Panc1 (cell line): ENCODE measurements around the gene CYP24A1. TPM values are rescaled to one million over a fixed set of nuclear protein-coding genes. Genes with fewer than 3 reads are reported as not detected.

ENCODE experiments used
- ATAC-seq: fragments of 200-7000 bp; cut with Tn5 transposase; 2 replicates; pipeline ENCODE4 v1.9.1; 2020; ENCODE audit warnings: mild to moderate bottlenecking, moderate library complexity
- BruUV-seq: library from RNA; stranded (reverse); fragments of 400-500 nt; replicated peaks from 2 replicates; lab custom pipeline; 2021; lab: Mats Ljungman, UMichigan
- CTCF ChIA-PET: fragments of 300-600 bp; sonication (Branson Sonifier 250); formaldehyde crosslinking; loops from one replicate; lab custom pipeline; 2022; ENCODE audit warnings: antibody characterized with exemption; lab: Charles Lee
- POLR2A ChIA-PET: fragments of 300-600 bp; sonication (Branson Sonifier 250); formaldehyde crosslinking; loops from one replicate; lab custom pipeline; 2022; ENCODE audit warnings: antibody characterized with exemption; lab: Charles Lee
- DNase-seq: peaks from one replicate; pipeline ENCODE4 v3.0.0-alpha.2; 2010; ENCODE audit warnings: low read depth, low spot score
- H3K27ac ChIP-seq: 2 replicates; pipeline ENCODE4 v1.5.1; 2011; ENCODE audit warnings: mild to moderate bottlenecking, low read length, inconsistent platforms
- H3K27me3 ChIP-seq: fragments of 200-500 bp; sonication (Bioruptor generic); 2 replicates; pipeline ENCODE4 v1.6.0; 2014; ENCODE audit warnings: low read length, inconsistent platforms; ENCODE audit not compliant: control insufficient read depth, insufficient read depth
- H3K36me3 ChIP-seq: fragments of 200-500 bp; sonication (Bioruptor generic); 2 replicates; pipeline ENCODE4 v1.5.1; 2014; ENCODE audit warnings: inconsistent platforms, mild to moderate bottlenecking, low read length, moderate library complexity; ENCODE audit not compliant: control insufficient read depth, insufficient read depth
- H3K4me1 ChIP-seq: 2 replicates; pipeline ENCODE4 v1.5.1; 2011; ENCODE audit warnings: inconsistent platforms, mild to moderate bottlenecking, low read length, moderate library complexity; ENCODE audit not compliant: control insufficient read depth, insufficient read depth
- H3K4me3 ChIP-seq, 2 experiments: 2 replicates each; pipeline ENCODE4 v1.5.1; 2011 to 2012; ENCODE audit warnings: low read depth in 2 of 2, low read length in 2 of 2, mild to moderate bottlenecking in 2 of 2, inconsistent platforms in 1 of 2, moderate library complexity in 1 of 2
- H3K9me3 ChIP-seq: fragments of 200-500 bp; sonication (Bioruptor generic); 2 replicates; pipeline ENCODE4 v1.5.1; 2014; ENCODE audit warnings: low read depth, mild to moderate bottlenecking, inconsistent platforms, low read length, moderate library complexity; ENCODE audit not compliant: control insufficient read depth, insufficient read depth
- CTCF ChIP-seq: fragments of 450-650 bp; IDR thresholded peaks from 2 replicates; pipeline ENCODE4 v1.5.1; 2017; ENCODE audit warnings: mild to moderate bottlenecking
- POLR2AphosphoS5 ChIP-seq: IDR thresholded peaks from 2 replicates; pipeline ENCODE4 v1.6.1; 2012; ENCODE audit warnings: mild to moderate bottlenecking, low read depth, low read length, moderate library complexity
- REST ChIP-seq, 2 experiments: IDR thresholded peaks; 2 replicates each; pipeline ENCODE4 v1.6.1; 2011 to 2012; ENCODE audit warnings: low read depth in 2 of 2, control low read depth in 1 of 2, low read length in 1 of 2, mild to moderate bottlenecking in 1 of 2, moderate library complexity in 1 of 2; ENCODE audit not compliant: insufficient read depth in 1 of 2
- SIN3A ChIP-seq: IDR thresholded peaks from 2 replicates; pipeline ENCODE4 v1.6.1; 2012; ENCODE audit warnings: low read depth, mild to moderate bottlenecking, low read length, moderate library complexity, borderline replicate concordance; ENCODE audit not compliant: insufficient read depth
- TCF7L2 ChIP-seq: IDR thresholded peaks from 2 replicates; pipeline ENCODE4 v1.6.1; 2011; ENCODE audit warnings: mild to moderate bottlenecking, low read depth, low read length, inconsistent platforms
- in situ Hi-C: cut with HindIII; loops from 2 replicates; pipeline ENCODE4 v1.10.0; 2016; ENCODE audit warnings: low sequenced_read_pairs, low pct_unique_long_range_greater_than_20kb
- intact Hi-C: fragments of 100-400 bp; cut with micrococcal nuclease; formaldehyde crosslinking; loops from one replicate; pipeline ENCODE4 v1.10.0; 2022; ENCODE audit not compliant: unreplicated experiment
- total RNA-seq: library from RNA; stranded (reverse); gene quantifications from one replicate; pipeline ENCODE4 v1.2.1, GENCODE V29; 2021; ENCODE audit not compliant: unreplicated experiment

Gene CYP24A1
- total RNA-seq, 1 experiment from 2014 or later, result 3.0 TPM

- no peak for ATAC-seq
- H3K4me3 ChIP-seq, result no peak overlapping the region
- CTCF ChIA-PET, result interaction anchor here (0.6 kb wide), 2 partner anchors 222 to 1179 kb away, joined by 3 read pairs; no protein-coding TSS in a partner anchor
- H3K27ac ChIP-seq, result no peak overlapping the region
- POLR2A ChIA-PET, result interaction anchor here (0.6 kb wide), 1 partner anchor 449 kb away, joined by 10 read pairs; no protein-coding TSS in a partner anchor
- no peaks in the 10 kb centered on the region for H3K9me3 ChIP-seq
- TF ChIP-seq SIN3A (no peak), REST (IDR thresholded peaks at IDR 0.05; ENCODE audit: insufficient read depth in 1 of 2, low read depth in 2 of 2, low read length in 1 of 2) (no peak), POLR2AphosphoS5 (no peak), CTCF (no peak), TCF7L2 (no peak)
- in situ Hi-C loops, result no loop called here
- no TSS peak for BruUV-seq
- no peaks in the 10 kb centered on the region; the same call in 1 of the 2 replicates for H3K27me3 ChIP-seq
- no peaks in the 10 kb centered on the region for H3K36me3 ChIP-seq
- intact Hi-C loops, result no loop called here
- no peaks in the 10 kb centered on the region for H3K4me1 ChIP-seq
- no peak for DNase-seq
Measured at GRCh38 chr20:54188132-54188849, 14.5 kb upstream of the CYP24A1 start.

- H3K4me1 ChIP-seq, result no peaks in the 10 kb centered on the region
- TF ChIP-seq POLR2AphosphoS5 (no peak), CTCF (no peak), TCF7L2 (no peak), REST (IDR thresholded peaks at IDR 0.05; ENCODE audit: insufficient read depth in 1 of 2, low read depth in 2 of 2, low read length in 1 of 2) (no peak), SIN3A (no peak)
- no peak for DNase-seq
- peaks cover 3% of the 10 kb centered on the region; the same call in 1 of the 2 replicates for H3K27me3 ChIP-seq
- H3K36me3 ChIP-seq, result no peaks in the 10 kb centered on the region
- CTCF ChIA-PET, result no interaction called here
- no peaks in the 10 kb centered on the region for H3K9me3 ChIP-seq
- no peak overlapping the region for H3K27ac ChIP-seq
- in situ Hi-C loops (no loop called here), intact Hi-C loops (no loop called here)
- POLR2A ChIA-PET, result no interaction called here
- ATAC-seq, result no peak
- no peak overlapping the region for H3K4me3 ChIP-seq
- BruUV-seq, result no TSS peak
Measured at GRCh38 chr20:54184904-54185626, 11.3 kb upstream of the CYP24A1 start.
